ENCODE results near the gene TMEM131L. TPM values are rescaled to one million over a fixed set of nuclear protein-coding genes. Genes with fewer than 3 reads are reported as not detected.

The TMEM131L gene
- total and polyA plus RNA-seq, 3 donors from 2014 or later = 9.1 to 15.0 (median 12.6) TPM

DNA sequence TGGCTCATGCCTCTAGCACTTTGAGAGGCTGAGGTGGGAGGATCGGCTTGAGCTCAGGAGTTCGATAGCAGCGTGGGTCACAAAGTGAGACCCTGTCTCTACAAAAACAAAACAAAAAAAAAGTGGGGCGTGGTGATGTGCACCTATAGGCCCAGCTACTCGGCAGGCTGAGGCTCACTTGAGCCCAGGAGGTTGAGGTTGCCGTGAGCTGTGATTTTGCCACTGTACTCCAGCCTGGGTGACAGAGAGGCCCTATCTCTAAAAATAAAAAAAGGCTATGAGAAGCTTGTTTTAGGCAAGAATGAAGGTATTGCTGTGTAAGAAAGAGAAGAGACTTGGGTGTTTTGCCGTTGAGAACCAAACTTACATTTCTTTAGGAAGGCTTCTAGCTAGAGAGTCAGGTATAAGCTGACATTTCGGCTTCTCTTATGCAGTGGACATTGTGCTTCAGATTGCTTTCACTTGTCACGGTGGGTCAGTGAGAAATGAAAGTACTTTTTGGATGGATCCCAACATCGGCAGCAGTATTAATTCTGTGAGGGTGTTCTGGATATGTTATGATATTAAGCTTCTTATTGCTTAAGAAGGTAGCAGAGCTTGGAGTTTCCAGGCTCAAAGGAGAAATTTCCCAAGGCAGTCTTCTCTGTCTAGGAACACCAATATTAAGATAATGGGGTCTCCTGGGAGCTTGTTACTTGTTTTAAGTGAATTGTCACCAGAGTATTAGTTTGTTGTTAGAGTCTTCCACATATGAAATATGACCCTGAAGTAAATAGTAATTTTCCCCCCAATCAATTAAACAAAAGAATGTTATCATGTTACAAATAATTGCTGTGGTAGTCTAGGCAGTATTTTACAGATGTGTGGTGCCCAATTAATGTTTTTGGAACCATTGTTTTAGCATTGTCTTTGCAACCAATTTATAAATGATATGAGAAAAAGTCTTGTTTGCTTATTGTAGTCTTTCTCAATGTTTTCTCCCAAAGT lies 17.6 kb downstream of the TMEM131L start:
- no peaks in the 10 kb centered on the region for H3K27me3 ChIP-seq
- no peaks in the 10 kb centered on the region for H3K4me1 ChIP-seq
- TF ChIP-seq POLR2A (IDR thresholded peaks at IDR 0.05) = no peak
- TF ChIP-seq, protein P1, sequence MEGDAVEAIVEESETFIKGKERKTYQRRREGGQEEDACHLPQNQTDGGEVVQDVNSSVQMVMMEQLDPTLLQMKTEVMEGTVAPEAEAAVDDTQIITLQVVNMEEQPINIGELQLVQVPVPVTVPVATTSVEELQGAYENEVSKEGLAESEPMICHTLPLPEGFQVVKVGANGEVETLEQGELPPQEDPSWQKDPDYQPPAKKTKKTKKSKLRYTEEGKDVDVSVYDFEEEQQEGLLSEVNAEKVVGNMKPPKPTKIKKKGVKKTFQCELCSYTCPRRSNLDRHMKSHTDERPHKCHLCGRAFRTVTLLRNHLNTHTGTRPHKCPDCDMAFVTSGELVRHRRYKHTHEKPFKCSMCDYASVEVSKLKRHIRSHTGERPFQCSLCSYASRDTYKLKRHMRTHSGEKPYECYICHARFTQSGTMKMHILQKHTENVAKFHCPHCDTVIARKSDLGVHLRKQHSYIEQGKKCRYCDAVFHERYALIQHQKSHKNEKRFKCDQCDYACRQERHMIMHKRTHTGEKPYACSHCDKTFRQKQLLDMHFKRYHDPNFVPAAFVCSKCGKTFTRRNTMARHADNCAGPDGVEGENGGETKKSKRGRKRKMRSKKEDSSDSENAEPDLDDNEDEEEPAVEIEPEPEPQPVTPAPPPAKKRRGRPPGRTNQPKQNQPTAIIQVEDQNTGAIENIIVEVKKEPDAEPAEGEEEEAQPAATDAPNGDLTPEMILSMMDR (IDR thresholded peaks at IDR 0.05) = no peak
- intact Hi-C loops (cut with DNase I; ENCODE audit: low total_unique reads) = no loop called here
- no peak overlapping the region for H3K4me3 ChIP-seq
- no peak overlapping the region for H3K27ac ChIP-seq
- no peak for DNase-seq
- H3K9me3 ChIP-seq = no peaks in the 10 kb centered on the region
- WGBS, 2 donors = 72 to 74% methylated on average over 10 of the region's 10 CpGs
- H3K36me3 ChIP-seq (ENCODE audit: low read depth, missing control alignments) = no peaks in the 10 kb centered on the region

DNA sequence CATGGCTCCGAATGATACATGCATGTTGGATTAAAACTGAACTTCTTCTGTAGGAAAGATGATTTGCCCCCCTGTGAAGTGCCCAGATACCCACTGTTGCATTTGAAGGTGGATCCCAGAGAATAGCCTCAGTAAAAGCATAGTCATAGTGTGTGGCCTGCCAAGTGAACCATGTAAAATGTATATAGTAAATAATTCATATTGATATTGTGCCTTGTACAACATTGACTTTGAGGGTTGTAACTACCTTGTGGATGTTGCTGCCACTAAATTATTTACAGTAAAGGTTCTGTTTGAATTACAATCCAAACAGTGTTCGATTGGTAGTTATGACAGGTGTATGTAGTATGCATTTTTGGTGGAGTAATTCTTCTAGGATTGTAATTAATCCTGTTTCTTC lies 19.2 kb downstream of the TMEM131L start:
- TF ChIP-seq, protein P1 (IDR thresholded peaks at IDR 0.05) = no peak
- no peak for TF ChIP-seq POLR2A (IDR thresholded peaks at IDR 0.05)
- no peak overlapping the region for H3K4me3 ChIP-seq
- no peaks in the 10 kb centered on the region for H3K9me3 ChIP-seq
- no peaks in the 10 kb centered on the region for H3K36me3 ChIP-seq (ENCODE audit: low read depth, missing control alignments)
- H3K27me3 ChIP-seq = no peaks in the 10 kb centered on the region
- no peaks in the 10 kb centered on the region for H3K4me1 ChIP-seq
- WGBS, 2 donors = 90 to 98% methylated on average over 2 of the region's 2 CpGs
- intact Hi-C loops (cut with DNase I; ENCODE audit: low total_unique reads) = no loop called here
- no peak overlapping the region for H3K27ac ChIP-seq
- DNase-seq = no peak

DNA sequence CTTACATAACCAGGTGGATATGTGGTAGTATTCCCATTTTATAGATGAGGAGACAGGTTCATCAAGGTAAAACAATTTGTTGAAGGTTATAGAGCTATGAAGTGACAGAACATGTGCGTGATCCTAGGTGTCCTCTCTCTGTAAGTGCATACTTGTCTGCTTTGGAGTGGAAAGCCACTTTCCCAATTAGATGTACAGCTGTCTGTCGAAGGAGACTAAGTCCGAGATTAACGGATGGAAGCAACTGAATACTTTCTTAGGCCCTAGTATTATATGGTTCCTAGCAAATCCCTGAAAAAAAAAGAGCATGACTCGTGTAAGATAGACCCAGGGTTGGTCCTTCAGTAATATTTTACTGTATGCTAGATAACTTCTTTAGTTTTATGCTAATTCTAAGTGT lies 19.7 kb downstream of the TMEM131L start:
- Histone ChIP-seq H3K36me3 (ENCODE audit: low read depth, missing control alignments) (no peaks in the 10 kb centered on the region), H3K9me3 (no peaks in the 10 kb centered on the region), H3K4me3 (no peak overlapping the region), H3K27me3 (no peaks in the 10 kb centered on the region), H3K4me1 (no peaks in the 10 kb centered on the region), H3K27ac (no peak overlapping the region)
- TF ChIP-seq, protein P1 (IDR thresholded peaks at IDR 0.05) = no peak
- TF ChIP-seq POLR2A (IDR thresholded peaks at IDR 0.05) = no peak
- intact Hi-C loops (cut with DNase I; ENCODE audit: low total_unique reads) = no loop called here
- no peak for DNase-seq
- 92 to 94% methylated on average over 5 of the region's 5 CpGs for WGBS, 2 donors

DNA sequence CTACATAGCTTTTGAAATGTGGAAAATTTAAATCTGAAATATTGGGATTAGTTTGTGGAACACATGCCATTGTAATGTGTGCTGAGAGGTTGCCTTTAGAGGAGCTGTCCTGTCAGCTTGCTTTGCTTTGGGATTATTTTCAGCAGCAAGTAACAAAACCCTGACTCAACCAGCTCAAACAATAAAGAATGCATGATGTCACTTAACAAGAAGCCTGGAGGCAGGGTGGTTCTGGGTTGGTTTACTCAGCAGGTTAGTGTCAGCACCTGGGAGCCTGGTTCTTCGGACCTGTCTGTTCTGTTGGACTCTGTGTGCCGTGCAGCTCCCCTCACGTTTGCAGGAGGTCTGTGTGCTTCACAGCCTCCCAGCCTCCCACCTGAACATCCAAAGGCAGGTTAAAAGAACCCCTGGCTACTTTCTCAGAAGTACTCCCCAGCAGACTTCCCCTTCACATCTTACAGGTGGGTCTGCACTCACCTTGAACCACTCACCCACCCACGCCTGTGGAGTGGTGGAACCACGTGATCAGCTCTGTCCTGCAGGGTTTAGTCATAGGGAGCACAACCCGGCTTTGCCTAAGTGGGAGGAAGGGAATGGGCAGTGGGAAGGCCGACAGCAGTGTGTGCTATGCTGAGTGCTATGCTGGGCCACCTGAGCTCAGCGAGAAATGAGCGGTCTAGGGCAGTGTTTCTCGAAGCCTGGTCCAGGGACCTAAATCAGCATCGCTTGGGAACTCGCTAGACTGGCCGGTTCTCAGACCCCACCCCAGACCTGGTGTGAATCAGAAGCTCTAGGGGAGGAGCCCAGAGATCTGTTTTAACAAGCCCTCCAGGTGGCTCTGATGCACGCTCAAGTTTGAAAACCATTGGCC lies 20.4 kb downstream of the TMEM131L start:
- H3K9me3 ChIP-seq = no peaks in the 10 kb centered on the region
- no peak overlapping the region for H3K27ac ChIP-seq
- WGBS, 2 donors = 73 to 92% methylated on average over 14 of the region's 14 CpGs
- H3K27me3 ChIP-seq = no peaks in the 10 kb centered on the region
- no peak for DNase-seq
- intact Hi-C loops (cut with DNase I; ENCODE audit: low total_unique reads) = no loop called here
- no peak overlapping the region for H3K4me3 ChIP-seq
- TF ChIP-seq, protein P1 (IDR thresholded peaks at IDR 0.05) = no peak
- TF ChIP-seq POLR2A (IDR thresholded peaks at IDR 0.05) = no peak
- no peaks in the 10 kb centered on the region for H3K36me3 ChIP-seq (ENCODE audit: low read depth, missing control alignments)
- no peaks in the 10 kb centered on the region for H3K4me1 ChIP-seq

Data from testis (tissue), 3 donors.